Pons (tissue), 1 donor: ENCODE results near the gene GFRA1.

Source experiments
- DNase-seq: peaks from one replicate; pipeline ENCODE4 v3.0.0-alpha.2; 2016; ENCODE audit warnings: low spot score

The GFRA1 gene

GRCh38 chr10:116124777-116125176 is 148.2 kb downstream of the GFRA1 start:
- no peak for DNase-seq

- DNase-seq: no peak
These were observed 150.3 kb downstream of the GFRA1 start for GRCh38 chr10:116122664-116123063.

GRCh38 chr10:116121640-116122525 is 151.1 kb downstream of the GFRA1 start:
- DNase-seq: no peak

- DNase-seq: no peak
These were observed 152.1 kb downstream of the GFRA1 start for GRCh38 chr10:116120688-116121455.

- no peak for DNase-seq
These were observed 154.2 kb downstream of the GFRA1 start for GRCh38 chr10:116118847-116119246.

- DNase-seq: no peak
These were observed 157.2 kb downstream of the GFRA1 start for GRCh38 chr10:116115797-116116196.

GRCh38 chr10:116115036-116115641 is 157.9 kb downstream of the GFRA1 start:
- no peak for DNase-seq

- no peak for DNase-seq
These were observed 159.1 kb downstream of the GFRA1 start for GRCh38 chr10:116113721-116114501.

GRCh38 chr10:116112232-116113231 is 160.5 kb downstream of the GFRA1 start:
- DNase-seq: no peak

- DNase-seq: no peak
These were observed 161.4 kb downstream of the GFRA1 start for GRCh38 chr10:116111483-116112095.

GRCh38 chr10:116110736-116111135 is 162.3 kb downstream of the GFRA1 start:
- no peak for DNase-seq

- DNase-seq: no peak
These were observed 163.1 kb downstream of the GFRA1 start for GRCh38 chr10:116109881-116110280.

- DNase-seq: no peak
These were observed 163.5 kb downstream of the GFRA1 start for GRCh38 chr10:116109481-116109880.

- no peak for DNase-seq
These were observed 164.9 kb downstream of the GFRA1 start for GRCh38 chr10:116108095-116108494.

GRCh38 chr10:116106611-116107010 is 166.4 kb downstream of the GFRA1 start:
- DNase-seq: no peak

- DNase-seq: no peak
These were observed 167.7 kb downstream of the GFRA1 start for GRCh38 chr10:116105264-116105663.

GRCh38 chr10:116104210-116104932 is 168.6 kb downstream of the GFRA1 start:
- DNase-seq: no peak

GRCh38 chr10:116103668-116104067 is 169.3 kb downstream of the GFRA1 start:
- no peak for DNase-seq

- DNase-seq: no peak
These were observed 171.2 kb downstream of the GFRA1 start for GRCh38 chr10:116101616-116102315.
